Skeletal muscle tissue (tissue), 4 donors: ENCODE measurements around the gene MCF2L2. TPM values are rescaled to one million over a fixed set of nuclear protein-coding genes. Genes with fewer than 3 reads are reported as not detected.
"Not testable (repeated sequence)": the region's sequence is repeated elsewhere in the genome, so short reads cannot be mapped to it uniquely, and the experiment has no call there.

Source experiments
- H3K27ac ChIP-seq: one replicate; pipeline ENCODE4 v1.7.0; 2013; ENCODE audit warnings: mild to moderate bottlenecking, low read depth, low read length, inconsistent platforms
- H3K27me3 ChIP-seq, 3 donors: one replicate each; pipeline ENCODE4 v1.7.0; 2013; ENCODE audit warnings: low read length in 3 of 3; ENCODE audit not compliant: control insufficient read depth in 3 of 3, insufficient read depth in 3 of 3
- H3K36me3 ChIP-seq, 3 donors: one replicate each; pipeline ENCODE4 v1.7.0; 2013; ENCODE audit warnings: low read length in 3 of 3; ENCODE audit not compliant: control insufficient read depth in 3 of 3, insufficient read depth in 3 of 3
- H3K4me1 ChIP-seq, 3 donors: one replicate each; pipeline ENCODE4 v1.7.0; 2013; ENCODE audit warnings: low read length in 3 of 3, mild to moderate bottlenecking in 3 of 3; ENCODE audit not compliant: control insufficient read depth in 3 of 3, insufficient read depth in 3 of 3
- H3K4me3 ChIP-seq, 3 donors: one replicate each; pipeline ENCODE4 v1.7.0; 2013; ENCODE audit warnings: low read length in 3 of 3
- H3K9ac ChIP-seq, 3 donors: one replicate each; pipeline ENCODE4 v1.7.0; 2013; ENCODE audit warnings: low read length in 3 of 3, mild to moderate bottlenecking in 3 of 3, moderate library complexity in 2 of 3, low read depth in 1 of 3
- H3K9me3 ChIP-seq, 3 donors: one replicate each; pipeline ENCODE4 v1.7.0; 2013; ENCODE audit warnings: low read length in 3 of 3; ENCODE audit not compliant: control insufficient read depth in 3 of 3
- total RNA-seq: library from RNA; depleted of rRNA; stranded (reverse); fragments of >200 nt; gene quantifications from one replicate; pipeline ENCODE4 v1.2.3, GENCODE V29; 2014
- donor health status: Osteomylitis.

MCF2L2 gene
- total RNA-seq, 1 donor from 2014 or later = under 0.01 TPM

DNA sequence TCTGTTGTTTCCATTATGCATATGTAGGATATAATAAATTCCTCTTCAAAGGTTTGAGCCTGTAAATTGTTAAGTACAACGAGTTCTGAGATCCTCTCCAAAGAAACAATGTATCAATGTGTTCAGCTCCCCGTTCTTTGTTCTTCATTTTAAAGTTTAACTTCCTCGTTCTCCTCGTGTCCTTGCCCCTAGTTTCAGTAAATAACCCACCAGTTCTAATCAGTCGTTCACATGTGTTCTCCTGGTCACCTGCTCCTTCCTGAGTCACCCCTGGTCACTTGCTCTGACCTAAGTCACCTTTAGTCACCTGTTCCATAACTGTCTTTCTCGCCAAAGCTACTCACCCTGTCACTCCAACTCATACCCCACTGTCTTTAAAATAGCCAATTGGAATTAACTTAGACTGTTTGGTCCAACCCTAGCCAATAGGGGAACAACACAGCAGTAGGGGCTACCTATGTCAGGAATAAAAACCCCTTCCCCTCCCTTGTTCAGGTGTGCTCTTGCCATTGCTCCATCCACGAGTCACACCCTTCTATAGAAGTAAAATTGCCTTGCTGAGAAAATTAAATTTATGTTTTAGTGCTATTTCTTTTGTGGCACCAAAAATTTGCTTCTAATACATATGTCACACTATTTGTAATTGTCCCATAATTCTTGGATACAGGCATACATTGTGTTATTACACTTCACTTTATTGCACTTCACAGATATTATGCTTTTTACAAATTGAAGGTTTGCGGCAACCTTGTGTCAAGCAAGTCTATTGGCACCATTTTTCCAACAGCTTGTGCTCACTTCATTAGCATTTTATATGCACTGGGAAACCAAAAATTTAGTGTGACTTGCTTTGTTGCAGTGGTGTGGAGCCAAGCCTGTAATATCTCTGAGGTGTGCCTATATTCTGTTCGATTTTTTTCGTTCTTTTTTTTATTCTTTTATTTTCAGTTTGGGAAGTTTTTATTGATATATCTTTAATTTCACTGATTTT, 15.3 kb upstream of the MCF2L2 start:
- no peak overlapping the region for H3K4me3 ChIP-seq
- peaks cover 0 to 7% (median 3%) of the 10 kb centered on the region in 3 donors for H3K4me1 ChIP-seq
- H3K9ac ChIP-seq = no peak overlapping the region
- H3K36me3 ChIP-seq = no peaks in the 10 kb centered on the region
- H3K27ac ChIP-seq = no peak overlapping the region
- H3K9me3 ChIP-seq = peaks cover 2 to 7% (median 2%) of the 10 kb centered on the region in 3 donors
- no peaks in the 10 kb centered on the region for H3K27me3 ChIP-seq

DNA sequence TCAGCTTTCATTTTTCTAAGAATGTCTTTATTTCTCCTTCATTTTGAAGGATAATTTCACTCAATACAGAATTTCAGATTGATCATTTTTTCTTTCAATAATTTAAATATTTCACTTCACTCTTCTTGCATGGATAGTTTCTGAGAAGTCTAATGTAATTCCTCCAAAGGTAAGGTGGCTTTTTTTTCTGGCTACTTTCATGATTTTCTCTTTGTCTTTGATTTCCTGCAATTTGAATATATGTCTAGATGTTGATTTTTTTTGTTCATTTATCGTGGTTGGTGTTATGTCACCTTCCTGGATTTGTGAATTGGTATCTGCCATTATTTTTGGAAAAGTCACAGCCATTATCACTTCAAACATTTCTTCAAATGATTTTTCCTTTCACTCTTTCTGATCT, 14.6 kb upstream of the MCF2L2 start:
- Histone ChIP-seq H3K4me1 (peaks cover 0 to 7% (median 0%) of the 10 kb centered on the region in 3 donors), H3K27me3 (no peaks in the 10 kb centered on the region), H3K9me3 (peaks cover 2 to 7% (median 2%) of the 10 kb centered on the region in 3 donors), H3K9ac (no peak overlapping the region), H3K4me3 (no peak overlapping the region), H3K36me3 (no peaks in the 10 kb centered on the region), H3K27ac (no peak overlapping the region)

DNA sequence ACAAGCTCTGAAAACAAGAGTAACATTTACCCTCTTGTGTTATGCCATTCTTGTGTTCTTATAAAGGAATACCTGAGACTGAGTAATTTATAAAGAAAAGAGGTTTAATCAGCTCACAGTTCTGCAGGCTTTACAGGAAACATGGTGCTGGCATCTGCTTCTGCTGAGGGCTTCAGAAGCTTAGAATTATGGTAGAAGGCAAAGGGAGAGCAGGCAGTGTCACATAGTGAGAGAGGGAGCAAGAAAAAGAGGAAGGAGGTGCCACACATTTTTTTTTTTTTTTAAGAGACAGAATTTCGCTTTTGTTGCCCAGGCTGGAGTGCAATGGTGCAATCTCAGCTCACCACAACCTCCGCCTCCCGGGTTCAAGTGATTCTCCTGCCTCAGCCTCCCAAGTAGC, 12.1 kb upstream of the MCF2L2 start:
- not testable (repeated sequence) for H3K36me3 ChIP-seq, H3K9ac ChIP-seq, H3K4me1 ChIP-seq, H3K9me3 ChIP-seq, H3K27ac ChIP-seq, H3K27me3 ChIP-seq, H3K4me3 ChIP-seq

GRCh38 chr3:183439515-183439914, 11.1 kb upstream of the MCF2L2 start:
- Histone ChIP-seq H3K27ac (no peak overlapping the region), H3K36me3 (no peaks in the 10 kb centered on the region), H3K9ac (no peak overlapping the region), H3K9me3 (peaks cover 2 to 7% (median 2%) of the 10 kb centered on the region in 3 donors), H3K27me3 (no peaks in the 10 kb centered on the region), H3K4me3 (no peak overlapping the region), H3K4me1 (no peaks in the 10 kb centered on the region)

DNA sequence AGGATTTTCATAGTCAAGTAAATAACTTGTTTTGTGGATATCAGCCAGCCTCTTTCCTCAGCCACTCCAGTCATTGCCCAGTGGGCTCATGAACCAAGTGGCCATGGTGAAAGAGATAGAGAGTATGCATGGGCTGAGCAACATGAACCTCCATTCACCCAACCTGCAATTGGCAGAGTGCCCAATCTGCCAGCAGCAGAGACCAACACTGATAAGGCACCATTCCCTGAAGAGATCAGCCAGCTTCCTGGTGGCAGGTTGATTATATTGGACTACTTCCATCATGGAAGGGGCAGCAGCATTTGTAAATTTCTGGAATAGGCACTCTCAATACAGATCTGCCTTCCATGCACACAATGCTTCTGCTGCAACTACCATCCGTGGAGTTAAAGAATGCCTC, 10.3 kb upstream of the MCF2L2 start:
- no peak overlapping the region for H3K9ac ChIP-seq
- H3K4me3 ChIP-seq = no peak overlapping the region
- H3K4me1 ChIP-seq = no peaks in the 10 kb centered on the region
- no peaks in the 10 kb centered on the region for H3K36me3 ChIP-seq
- H3K9me3 ChIP-seq = peaks cover 0 to 6% (median 2%) of the 10 kb centered on the region in 3 donors
- no peaks in the 10 kb centered on the region for H3K27me3 ChIP-seq
- no peak overlapping the region for H3K27ac ChIP-seq

GRCh38 chr3:183437666-183438564, 9.5 kb upstream of the MCF2L2 start:
- H3K36me3 ChIP-seq = no peaks in the 10 kb centered on the region
- no peak overlapping the region for H3K4me3 ChIP-seq
- no peaks in the 10 kb centered on the region for H3K4me1 ChIP-seq
- H3K9ac ChIP-seq = no peak overlapping the region
- H3K27me3 ChIP-seq = no peaks in the 10 kb centered on the region
- H3K9me3 ChIP-seq = no peaks in the 10 kb centered on the region
- H3K27ac ChIP-seq = no peak overlapping the region

- H3K9me3 ChIP-seq = no peaks in the 10 kb centered on the region
These were observed 8.6 kb upstream of the MCF2L2 start for GRCh38 chr3:183437061-183437460.

GRCh38 chr3:183435661-183436060, 7.2 kb upstream of the MCF2L2 start:
- H3K4me3 ChIP-seq = no peak overlapping the region
- no peaks in the 10 kb centered on the region for H3K36me3 ChIP-seq
- no peaks in the 10 kb centered on the region for H3K4me1 ChIP-seq
- no peaks in the 10 kb centered on the region for H3K9me3 ChIP-seq
- H3K27ac ChIP-seq = no peak overlapping the region
- no peak overlapping the region for H3K9ac ChIP-seq
- H3K27me3 ChIP-seq = no peaks in the 10 kb centered on the region

More at GRCh38 chr3:183437061-183437460, 8.6 kb upstream of the MCF2L2 start:
- H3K27ac ChIP-seq = no peak overlapping the region
- H3K36me3 ChIP-seq = no peaks in the 10 kb centered on the region
- no peak overlapping the region for H3K4me3 ChIP-seq
- no peak overlapping the region for H3K9ac ChIP-seq
- no peaks in the 10 kb centered on the region for H3K4me1 ChIP-seq
- no peaks in the 10 kb centered on the region for H3K27me3 ChIP-seq

DNA sequence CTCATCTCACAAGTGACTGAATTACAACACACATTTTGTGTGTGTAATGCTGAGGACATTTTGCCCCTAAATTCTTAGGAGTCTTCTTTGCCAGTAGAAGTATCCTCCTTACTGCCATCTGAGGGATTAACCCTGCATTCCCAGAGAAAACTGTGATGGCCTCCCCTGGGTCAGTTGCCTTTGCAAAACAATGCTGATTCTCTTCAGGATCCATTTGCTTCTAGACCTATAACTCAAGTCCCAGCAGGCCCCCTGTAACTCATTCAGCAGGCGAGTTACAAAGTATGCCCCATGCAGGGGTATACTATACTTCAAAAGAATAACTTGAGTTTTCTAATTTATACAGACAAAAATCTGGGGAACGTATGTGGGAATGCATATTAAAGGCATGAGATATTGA, 6.6 kb upstream of the MCF2L2 start:
- no peak overlapping the region for H3K4me3 ChIP-seq
- no peaks in the 10 kb centered on the region for H3K9me3 ChIP-seq
- H3K27me3 ChIP-seq = no peaks in the 10 kb centered on the region

GRCh38 chr3:183434503-183434902, 6.1 kb upstream of the MCF2L2 start:
- Histone ChIP-seq H3K9ac (no peak overlapping the region), H3K4me3 (no peak overlapping the region), H3K27ac (no peak overlapping the region), H3K9me3 (no peaks in the 10 kb centered on the region), H3K4me1 (no peaks in the 10 kb centered on the region), H3K27me3 (no peaks in the 10 kb centered on the region), H3K36me3 (no peaks in the 10 kb centered on the region)

More for the DNA sequence above, 6.6 kb upstream of the MCF2L2 start:
- Histone ChIP-seq H3K9ac (no peak overlapping the region), H3K36me3 (no peaks in the 10 kb centered on the region), H3K4me1 (no peaks in the 10 kb centered on the region), H3K27ac (no peak overlapping the region)
